HepG2 (cell line): Measurements from ENCODE around the gene ZNF74. TPM values are rescaled to one million over a fixed set of nuclear protein-coding genes. Genes with fewer than 3 reads are reported as not detected.

Experiments
- ATF1 ChIP-seq: IDR thresholded peaks from 2 replicates; pipeline ENCODE4 v1.6.1; 2016; ENCODE audit warnings: mild to moderate bottlenecking, control low read depth
- BCL6 ChIP-seq: IDR thresholded peaks from 2 replicates; pipeline ENCODE4 v1.6.1; 2016; ENCODE audit warnings: missing genetic modification reagents, missing compliant biosample characterization
- CBX1 ChIP-seq: IDR thresholded peaks from one replicate; pipeline ENCODE4 v1.6.1; 2016; ENCODE audit warnings: antibody characterized with exemption, low read depth
- HHEX ChIP-seq: IDR thresholded peaks from 2 replicates; pipeline ENCODE4 v1.6.1; 2016; ENCODE audit warnings: control low read depth
- HNF4G ChIP-seq, 2 experiments: sonication (generic) in 1 of 2; formaldehyde crosslinking in 1 of 2; IDR thresholded peaks; 2 replicates each; pipeline versions ENCODE4 v1.4.0 to v1.6.1; 2011 to 2020; ENCODE audit warnings: borderline replicate concordance in 2 of 2, low read depth in 2 of 2, mild to moderate bottlenecking in 2 of 2, low read length in 1 of 2, missing genetic modification reagents in 1 of 2, moderate library complexity in 1 of 2
- HNRNPK ChIP-seq: fragments of 200-400 bp; formaldehyde crosslinking; IDR thresholded peaks from 2 replicates; pipeline ENCODE4 v1.6.1; 2018; ENCODE audit warnings: low read length, low read depth, moderate library complexity, mild to moderate bottlenecking; ENCODE audit not compliant: poor library complexity, severe bottlenecking
- HOXA7 ChIP-seq: sonication (generic); formaldehyde crosslinking; IDR thresholded peaks from 2 replicates; pipeline ENCODE4 v1.8.1; 2022; ENCODE audit warnings: mild to moderate bottlenecking, missing genetic modification reagents, moderate library complexity
- MYC ChIP-seq: sonication (generic); formaldehyde crosslinking; IDR thresholded peaks from 2 replicates; pipeline ENCODE4 v1.9.0; 2021; ENCODE audit warnings: missing genetic modification reagents, borderline replicate concordance
- SPEN ChIP-seq: sonication (generic); formaldehyde crosslinking; IDR thresholded peaks from 2 replicates; pipeline ENCODE4 v1.5.1; 2020; ENCODE audit warnings: low read depth, mild to moderate bottlenecking, missing genetic modification reagents
- ZBTB7A ChIP-seq: sonication (generic); formaldehyde crosslinking; IDR thresholded peaks from 2 replicates; pipeline ENCODE4 v1.8.0; 2022; ENCODE audit warnings: mild to moderate bottlenecking, missing genetic modification reagents
- ZFYVE20 ChIP-seq: sonication (generic); formaldehyde crosslinking; IDR thresholded peaks from 2 replicates; pipeline ENCODE4 v1.8.0; 2023; ENCODE audit warnings: low read depth, mild to moderate bottlenecking, moderate library complexity, missing genetic modification reagents, borderline replicate concordance
- ZNF382 ChIP-seq: sonication (generic); formaldehyde crosslinking; IDR thresholded peaks from 2 replicates; pipeline ENCODE4 v1.5.0; 2020; ENCODE audit warnings: missing genetic modification reagents, mild to moderate bottlenecking, borderline replicate concordance
- ZNF660 ChIP-seq: sonication (generic); formaldehyde crosslinking; IDR thresholded peaks from 2 replicates; pipeline ENCODE4 v1.5.1; 2020; ENCODE audit warnings: mild to moderate bottlenecking, low read depth, missing genetic modification reagents, borderline replicate concordance
- polyA plus RNA-seq, 8 experiments: library from polyadenylated mRNA; depleted of rRNA in 3 of 8; stranded (reverse) in 7 of 8; unstranded in 1 of 8; fragments of >200 nt; fragmentation: Illumina TruSeq in 4 of 8; extraction: Trizol in 4 of 8; gene quantifications; 2 replicates each; pipeline versions ENCODE4 v1.2.1 to v1.2.3, GENCODE V29; 2011 to 2016; ENCODE audit warnings: low read depth in 4 of 8, missing spikeins in 1 of 8, mixed read lengths in 1 of 8; ENCODE audit not compliant: insufficient read depth in 1 of 8
- total RNA-seq, 5 experiments: library from RNA; depleted of rRNA; stranded (reverse); fragments of >200 nt; fragmentation: Illumina TruSeq; extraction: Trizol; gene quantifications; 2 replicates each; pipeline ENCODE4 v1.2.3, GENCODE V29; 2016; ENCODE audit warnings: low read depth in 1 of 5
- TF ChIP-seq, protein P1 (sequence below): sonication (generic); formaldehyde crosslinking; IDR thresholded peaks from 2 replicates; pipeline ENCODE4 v1.4.0; 2020; ENCODE audit warnings: missing genetic modification reagents
- TF ChIP-seq, protein P2 (sequence below): sonication (generic); formaldehyde crosslinking; IDR thresholded peaks from 2 replicates; pipeline ENCODE4 v1.5.0; 2020; ENCODE audit warnings: missing genetic modification reagents
- TF ChIP-seq, protein P3 (sequence below): sonication (generic); formaldehyde crosslinking; IDR thresholded peaks from 2 replicates; pipeline ENCODE4 v1.5.0; 2020; ENCODE audit warnings: missing genetic modification reagents, mild to moderate bottlenecking, borderline replicate concordance
- TF ChIP-seq, protein P4 (sequence below): IDR thresholded peaks from 2 replicates; pipeline ENCODE4 v1.6.1; 2012; ENCODE audit warnings: inconsistent platforms
- TF ChIP-seq, protein P5 (sequence below): sonication (generic); formaldehyde crosslinking; IDR thresholded peaks from 2 replicates; pipeline ENCODE4 v1.8.0; 2022; ENCODE audit warnings: mild to moderate bottlenecking, missing genetic modification reagents, moderate library complexity
- TF ChIP-seq, protein P6 (sequence below): fragments of 450-650 bp; IDR thresholded peaks from 2 replicates; pipeline ENCODE4 v1.6.1; 2016

ZNF74 gene
- total and polyA plus RNA-seq, 2 of the 13 experiments (the other 11 are each of a cell fraction or from before 2014, with no cell fraction given) = 6.3 to 9.1 TPM

DNA sequence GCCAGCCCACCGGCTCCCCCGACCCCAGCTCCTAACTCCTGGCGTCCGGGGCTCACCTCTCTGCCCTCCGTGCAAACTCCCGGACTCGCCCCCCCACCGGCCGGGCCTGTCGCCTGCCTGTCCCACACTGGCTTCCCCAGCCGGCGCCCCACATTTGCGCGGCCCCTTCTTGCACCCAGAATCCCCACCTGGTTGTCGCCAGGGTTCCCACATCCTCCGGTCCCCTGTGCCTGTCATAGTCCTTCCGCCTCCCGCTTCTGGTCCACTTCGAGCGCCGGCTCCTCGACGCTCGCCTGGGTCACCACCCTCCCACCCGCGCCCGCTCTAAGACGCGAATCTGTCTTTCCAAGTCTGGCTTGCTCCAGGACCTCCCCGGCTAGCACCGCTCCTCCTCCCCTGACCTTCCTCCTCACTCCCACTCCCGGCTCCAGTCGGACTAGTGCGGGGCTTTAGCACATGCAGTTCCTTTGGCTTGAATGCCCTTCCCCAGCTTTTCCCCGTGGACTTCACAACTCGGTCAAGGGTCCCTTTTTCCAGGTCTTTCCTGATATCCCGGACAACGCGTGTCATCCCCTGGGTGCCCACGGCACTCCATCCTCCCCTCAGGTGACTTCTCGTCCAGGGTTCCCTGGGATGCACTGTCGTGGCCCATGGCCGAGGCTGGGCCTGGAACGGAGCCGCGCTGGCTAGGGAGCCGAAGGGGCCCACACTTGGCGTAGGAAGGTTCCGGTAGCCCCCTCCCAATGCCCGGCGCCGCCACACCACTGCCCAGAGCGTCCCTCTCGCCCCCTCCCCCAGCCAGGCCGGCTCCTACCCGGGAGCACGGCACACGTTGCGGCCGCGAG is 43.0 kb downstream of the ZNF74 start (continued):
- TF ChIP-seq, protein P1, sequence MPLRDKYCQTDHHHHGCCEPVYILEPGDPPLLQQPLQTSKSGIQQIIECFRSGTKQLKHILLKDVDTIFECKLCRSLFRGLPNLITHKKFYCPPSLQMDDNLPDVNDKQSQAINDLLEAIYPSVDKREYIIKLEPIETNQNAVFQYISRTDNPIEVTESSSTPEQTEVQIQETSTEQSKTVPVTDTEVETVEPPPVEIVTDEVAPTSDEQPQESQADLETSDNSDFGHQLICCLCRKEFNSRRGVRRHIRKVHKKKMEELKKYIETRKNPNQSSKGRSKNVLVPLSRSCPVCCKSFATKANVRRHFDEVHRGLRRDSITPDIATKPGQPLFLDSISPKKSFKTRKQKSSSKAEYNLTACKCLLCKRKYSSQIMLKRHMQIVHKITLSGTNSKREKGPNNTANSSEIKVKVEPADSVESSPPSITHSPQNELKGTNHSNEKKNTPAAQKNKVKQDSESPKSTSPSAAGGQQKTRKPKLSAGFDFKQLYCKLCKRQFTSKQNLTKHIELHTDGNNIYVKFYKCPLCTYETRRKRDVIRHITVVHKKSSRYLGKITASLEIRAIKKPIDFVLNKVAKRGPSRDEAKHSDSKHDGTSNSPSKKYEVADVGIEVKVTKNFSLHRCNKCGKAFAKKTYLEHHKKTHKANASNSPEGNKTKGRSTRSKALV (CRISPR knock-in tag) = no peak
- TF ChIP-seq BCL6 (CRISPR knock-in tag) (no peak), ZBTB7A (CRISPR knock-in tag) (0 out of 2 replicates have a peak, but pooled peaks have one; percentile 46), HNF4G (IDR thresholded peaks at IDR 0.05; ENCODE audit: borderline replicate concordance, low read depth, low read length) (no peak), HNF4G (CRISPR knock-in tag; IDR thresholded peaks at IDR 0.05; ENCODE audit: borderline replicate concordance, low read depth) (no peak), CBX1 (no peak), ATF1 (CRISPR knock-in tag) (no peak), HOXA7 (CRISPR knock-in tag) (no peak), MYC (CRISPR knock-in tag) (no peak), ZNF660 (CRISPR knock-in tag) (no peak), HHEX (CRISPR knock-in tag) (no peak), ZNF382 (CRISPR knock-in tag) (no peak), ZFYVE20 (no peak), HNRNPK (no peak), SPEN (CRISPR knock-in tag) (no peak)
- TF ChIP-seq, protein P2, sequence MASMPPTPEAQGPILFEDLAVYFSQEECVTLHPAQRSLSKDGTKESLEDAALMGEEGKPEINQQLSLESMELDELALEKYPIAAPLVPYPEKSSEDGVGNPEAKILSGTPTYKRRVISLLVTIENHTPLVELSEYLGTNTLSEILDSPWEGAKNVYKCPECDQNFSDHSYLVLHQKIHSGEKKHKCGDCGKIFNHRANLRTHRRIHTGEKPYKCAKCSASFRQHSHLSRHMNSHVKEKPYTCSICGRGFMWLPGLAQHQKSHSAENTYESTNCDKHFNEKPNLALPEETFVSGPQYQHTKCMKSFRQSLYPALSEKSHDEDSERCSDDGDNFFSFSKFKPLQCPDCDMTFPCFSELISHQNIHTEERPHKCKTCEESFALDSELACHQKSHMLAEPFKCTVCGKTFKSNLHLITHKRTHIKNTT (CRISPR knock-in tag) = no peak
- TF ChIP-seq, protein P3, sequence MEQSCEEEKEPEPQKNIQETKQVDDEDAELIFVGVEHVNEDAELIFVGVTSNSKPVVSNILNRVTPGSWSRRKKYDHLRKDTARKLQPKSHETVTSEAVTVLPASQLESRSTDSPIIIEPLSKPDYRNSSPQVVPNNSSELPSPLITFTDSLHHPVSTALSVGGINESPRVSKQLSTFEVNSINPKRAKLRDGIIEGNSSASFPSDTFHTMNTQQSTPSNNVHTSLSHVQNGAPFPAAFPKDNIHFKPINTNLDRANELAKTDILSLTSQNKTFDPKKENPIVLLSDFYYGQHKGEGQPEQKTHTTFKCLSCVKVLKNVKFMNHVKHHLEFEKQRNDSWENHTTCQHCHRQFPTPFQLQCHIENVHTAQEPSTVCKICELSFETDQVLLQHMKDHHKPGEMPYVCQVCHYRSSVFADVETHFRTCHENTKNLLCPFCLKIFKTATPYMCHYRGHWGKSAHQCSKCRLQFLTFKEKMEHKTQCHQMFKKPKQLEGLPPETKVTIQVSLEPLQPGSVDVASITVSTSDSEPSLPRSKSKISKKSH (CRISPR knock-in tag) = no peak
- TF ChIP-seq, protein P4, sequence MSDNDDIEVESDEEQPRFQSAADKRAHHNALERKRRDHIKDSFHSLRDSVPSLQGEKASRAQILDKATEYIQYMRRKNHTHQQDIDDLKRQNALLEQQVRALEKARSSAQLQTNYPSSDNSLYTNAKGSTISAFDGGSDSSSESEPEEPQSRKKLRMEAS = peak; percentile 62
- TF ChIP-seq, protein P5, sequence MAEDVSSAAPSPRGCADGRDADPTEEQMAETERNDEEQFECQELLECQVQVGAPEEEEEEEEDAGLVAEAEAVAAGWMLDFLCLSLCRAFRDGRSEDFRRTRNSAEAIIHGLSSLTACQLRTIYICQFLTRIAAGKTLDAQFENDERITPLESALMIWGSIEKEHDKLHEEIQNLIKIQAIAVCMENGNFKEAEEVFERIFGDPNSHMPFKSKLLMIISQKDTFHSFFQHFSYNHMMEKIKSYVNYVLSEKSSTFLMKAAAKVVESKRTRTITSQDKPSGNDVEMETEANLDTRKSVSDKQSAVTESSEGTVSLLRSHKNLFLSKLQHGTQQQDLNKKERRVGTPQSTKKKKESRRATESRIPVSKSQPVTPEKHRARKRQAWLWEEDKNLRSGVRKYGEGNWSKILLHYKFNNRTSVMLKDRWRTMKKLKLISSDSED (CRISPR knock-in tag) = no peak
- TF ChIP-seq, protein P6, sequence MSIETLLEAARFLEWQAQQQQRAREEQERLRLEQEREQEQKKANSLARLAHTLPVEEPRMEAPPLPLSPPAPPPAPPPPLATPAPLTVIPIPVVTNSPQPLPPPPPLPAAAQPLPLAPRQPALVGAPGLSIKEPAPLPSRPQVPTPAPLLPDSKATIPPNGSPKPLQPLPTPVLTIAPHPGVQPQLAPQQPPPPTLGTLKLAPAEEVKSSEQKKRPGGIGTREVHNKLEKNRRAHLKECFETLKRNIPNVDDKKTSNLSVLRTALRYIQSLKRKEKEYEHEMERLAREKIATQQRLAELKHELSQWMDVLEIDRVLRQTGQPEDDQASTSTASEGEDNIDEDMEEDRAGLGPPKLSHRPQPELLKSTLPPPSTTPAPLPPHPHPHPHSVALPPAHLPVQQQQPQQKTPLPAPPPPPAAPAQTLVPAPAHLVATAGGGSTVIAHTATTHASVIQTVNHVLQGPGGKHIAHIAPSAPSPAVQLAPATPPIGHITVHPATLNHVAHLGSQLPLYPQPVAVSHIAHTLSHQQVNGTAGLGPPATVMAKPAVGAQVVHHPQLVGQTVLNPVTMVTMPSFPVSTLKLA = no peak
